K562 (cell line): ENCODE results near the gene TMEM271. TPM values are rescaled to one million over a fixed set of nuclear protein-coding genes. Genes with fewer than 3 reads are reported as not detected.

Source experiments
- ATAC-seq: fragments of 200-7000 bp; cut with Tn5 transposase; 3 replicates; pipeline ENCODE4 v1.9.1; 2020; ENCODE audit warnings: moderate library complexity
- BruUV-seq: library from RNA; stranded (reverse); fragments of 400-500 nt; replicated peaks from 2 replicates; lab custom pipeline; 2021; lab: Mats Ljungman, UMichigan
- CTCF ChIA-PET: fragments of 300-600 bp; formaldehyde crosslinking; extraction: SDS; loops from one replicate; lab custom pipeline; 2021; ENCODE audit warnings: low intra/inter-chr PET ratio; lab: Yijun Ruan, JAX
- POLR2A ChIA-PET: fragments of 300-600, 350-650 bp; sonication (Branson Sonifier 250); formaldehyde crosslinking; extraction: SDS; loops from one replicate; lab custom pipeline; 2021; ENCODE audit warnings: antibody characterized with exemption, inconsistent platforms; lab: Yijun Ruan, JAX
- DNase-seq, 4 experiments: peaks; one replicate each; pipeline versions ENCODE4 v3.0.0 to v3.0.0-alpha.2; 2011 to 2018; ENCODE audit warnings: low spot score in 3 of 4, mixed read lengths in 3 of 4; ENCODE audit errors: extremely low read depth in 1 of 4
- FAIRE-seq: peaks from 2 replicates; lab custom pipeline; 2011; peaks lifted over from hg19 to GRCh38; lab: Jason Lieb, UNC
- H2AFZ ChIP-seq: 2 replicates; pipeline ENCODE4 v1.6.0; 2011; ENCODE audit warnings: low read depth, low read length, control low read depth, inconsistent platforms
- H3K27ac ChIP-seq: fragments of 200-600 bp; 3 replicates; pipeline ENCODE4 v1.8.0; 2011; ENCODE audit warnings: low read depth, mild to moderate bottlenecking, control low read depth, inconsistent platforms, low read length, moderate library complexity, mixed read lengths; ENCODE audit errors: extremely low read depth
- H3K27me3 ChIP-seq, 2 experiments: fragments of 300-600 bp in 1 of 2; 2 replicates in 1 of 2; 3 replicates in 1 of 2; pipeline versions ENCODE4 v1.6.0 to v1.8.0; 2011; ENCODE audit warnings: inconsistent platforms in 2 of 2, low read length in 2 of 2, mild to moderate bottlenecking in 1 of 2, mixed read lengths in 1 of 2, moderate library complexity in 1 of 2; ENCODE audit not compliant: control insufficient read depth in 2 of 2, insufficient read depth in 2 of 2
- H3K36me3 ChIP-seq: fragments of 300-600 bp; 3 replicates; pipeline ENCODE4 v1.8.0; 2011; ENCODE audit warnings: mild to moderate bottlenecking, low read length, inconsistent platforms; ENCODE audit not compliant: control insufficient read depth, insufficient read depth
- H3K4me1 ChIP-seq, 2 experiments: fragments of 200-600 bp in 1 of 2; replicated peaks in 1 of 2; 2 replicates in 1 of 2; 3 replicates in 1 of 2; pipeline versions ENCODE4 v1.5.1 to v1.8.0; 2011; ENCODE audit warnings: inconsistent platforms in 2 of 2, low read length in 2 of 2, mild to moderate bottlenecking in 1 of 2, mixed read lengths in 1 of 2, moderate library complexity in 1 of 2; ENCODE audit not compliant: control insufficient read depth in 2 of 2, insufficient read depth in 2 of 2
- H3K4me2 ChIP-seq: 2 replicates; pipeline ENCODE4 v1.6.1; 2011; ENCODE audit warnings: low read length, control low read depth, inconsistent platforms, mixed read lengths; ENCODE audit not compliant: insufficient read depth
- H3K4me3 ChIP-seq: fragments of 200-600 bp; sonication (generic), shearing (Covaris generic); 2 replicates; pipeline ENCODE4 v1.5.1; 2016; ENCODE audit warnings: control low read depth, inconsistent platforms
- H3K79me2 ChIP-seq: fragments of 200-600 bp; 3 replicates; pipeline ENCODE4 v1.8.0; 2011; ENCODE audit warnings: low read length, inconsistent platforms; ENCODE audit not compliant: control insufficient read depth, insufficient read depth
- H3K9ac ChIP-seq, 2 experiments: 2 replicates each; pipeline versions ENCODE4 v1.6.0 to v1.6.1; 2011; ENCODE audit warnings: low read depth in 2 of 2, low read length in 2 of 2, control low read depth in 1 of 2, inconsistent platforms in 1 of 2, mild to moderate bottlenecking in 1 of 2, mixed read lengths in 1 of 2; ENCODE audit not compliant: insufficient read depth in 1 of 2
- H3K9me1 ChIP-seq: one replicate; pipeline ENCODE4 v1.6.0; 2011; ENCODE audit warnings: inconsistent platforms, mild to moderate bottlenecking, low read length, moderate library complexity; ENCODE audit not compliant: control insufficient read depth, insufficient read depth
- H3K9me3 ChIP-seq: replicated peaks from 2 replicates; pipeline ENCODE4 v1.5.1; 2011; ENCODE audit warnings: low read depth, low read length, inconsistent platforms; ENCODE audit not compliant: control insufficient read depth, insufficient read depth
- H4K20me1 ChIP-seq: replicated peaks from 2 replicates; pipeline ENCODE4 v1.6.1; 2011; ENCODE audit warnings: low read length, inconsistent platforms, mixed read lengths; ENCODE audit not compliant: control insufficient read depth, insufficient read depth
- CBX5 ChIP-seq: IDR thresholded peaks from 2 replicates; pipeline ENCODE4 v1.6.1; 2014; ENCODE audit warnings: low read depth, borderline replicate concordance
- DIDO1 ChIP-seq: fragments of 450-650 bp; IDR thresholded peaks from 2 replicates; pipeline ENCODE4 v1.6.1; 2016; ENCODE audit warnings: low read depth, missing biosample characterization, missing genetic modification characterization
- EHMT2 ChIP-seq: fragments of 450-650 bp; IDR thresholded peaks from 2 replicates; pipeline ENCODE4 v1.6.1; 2018; ENCODE audit warnings: antibody characterized with exemption
- KDM2B ChIP-seq: fragments of 250-450 bp; sonication (Bioruptor Pico); IDR thresholded peaks from 2 replicates; pipeline ENCODE4 v1.8.0; 2021; ENCODE audit warnings: mild to moderate bottlenecking, moderate library complexity
- LCOR ChIP-seq: sonication (generic); formaldehyde crosslinking; IDR thresholded peaks from 2 replicates; pipeline ENCODE4 v1.8.0; 2022; ENCODE audit warnings: mild to moderate bottlenecking, missing genetic modification reagents
- MIER1 ChIP-seq: fragments of 450-650 bp; IDR thresholded peaks from 2 replicates; pipeline ENCODE4 v1.6.1; 2016; ENCODE audit warnings: antibody characterized with exemption, mild to moderate bottlenecking, low read depth
- MYNN ChIP-seq, 2 experiments: sonication (generic); formaldehyde crosslinking in 1 of 2; IDR thresholded peaks; 2 replicates each; pipeline versions ENCODE4 v1.5.0 to v1.6.1; 2016 to 2020; ENCODE audit warnings: antibody characterized with exemption in 1 of 2, missing genetic modification reagents in 1 of 2
- NFATC3 ChIP-seq: fragments of 450-650 bp; IDR thresholded peaks from 2 replicates; pipeline ENCODE4 v1.6.1; 2017; ENCODE audit warnings: mild to moderate bottlenecking
- NFRKB ChIP-seq: fragments of 450-650 bp; IDR thresholded peaks from 2 replicates; pipeline ENCODE4 v1.6.1; 2016; ENCODE audit warnings: low read depth
- NR2C2 ChIP-seq, 2 experiments: fragments of 200-800 bp in 1 of 2; sonication (Bioruptor generic) in 1 of 2; sonication (generic) in 1 of 2; formaldehyde crosslinking in 1 of 2; IDR thresholded peaks; 2 replicates each; pipeline versions ENCODE4 v1.6.1 to v1.8.0; 2016 to 2022; ENCODE audit warnings: mild to moderate bottlenecking in 1 of 2, missing compliant biosample characterization in 1 of 2, missing genetic modification characterization in 1 of 2, missing genetic modification reagents in 1 of 2
- POLR2G ChIP-seq: fragments of 200-400 bp; formaldehyde crosslinking; IDR thresholded peaks from 2 replicates; pipeline ENCODE4 v1.6.1; 2017; ENCODE audit warnings: low read depth, mild to moderate bottlenecking, antibody characterized with exemption, low read length, moderate library complexity
- TAF1 ChIP-seq: IDR thresholded peaks from 2 replicates; pipeline ENCODE4 v1.6.1; 2011; ENCODE audit warnings: mild to moderate bottlenecking, low read length, moderate library complexity; ENCODE audit not compliant: insufficient read depth, control insufficient read depth, severe bottlenecking; ENCODE audit errors: extremely low read depth
- TAL1 ChIP-seq: fragments of 450-650 bp; IDR thresholded peaks from 2 replicates; pipeline ENCODE4 v1.6.1; 2016; ENCODE audit warnings: mild to moderate bottlenecking
- ZNF143 ChIP-seq: sonication (generic); formaldehyde crosslinking; IDR thresholded peaks from 2 replicates; pipeline ENCODE4 v1.9.0; 2022; ENCODE audit warnings: mild to moderate bottlenecking, missing genetic modification reagents
- ZNF589 ChIP-seq: fragments of 200-800 bp; sonication (Bioruptor generic); IDR thresholded peaks from 2 replicates; pipeline ENCODE4 v1.6.1; 2016; ENCODE audit warnings: low read depth, missing genetic modification characterization, missing compliant biosample characterization
- WGBS: fragments of 100-300 bp; shearing (Covaris generic); methylation state at CpG from one replicate; pipeline ENCODE4 v1.1.6; 2016; ENCODE audit warnings: low coverage, mixed read lengths; ENCODE audit not compliant: insufficient coverage; ENCODE audit errors: missing lambda C conversion rate; 5-methylcytosine and 5-hydroxymethylcytosine counted together
- in situ Hi-C: fragments of 300-500 bp; cut with MboI; formaldehyde crosslinking; loops from 4 replicates; pipeline ENCODE4 v1.15.0; 2018; ENCODE audit warnings: inconsistent platforms, mixed read lengths
- intact Hi-C: fragments of 100-400 bp; cut with micrococcal nuclease; formaldehyde crosslinking; loops from 2 replicates; pipeline ENCODE4 v1.14.2; 2022
- polyA plus RNA-seq, 8 experiments: library from polyadenylated mRNA; depleted of rRNA in 4 of 8; stranded (reverse) in 5 of 8; unstranded in 3 of 8; fragments of >200 nt; fragmentation: Nextera tagmentation in 2 of 8; fragmentation: Illumina TruSeq in 1 of 8; extraction: Ambion mirVana in 2 of 8; extraction: Trizol in 1 of 8; gene quantifications; 2 replicates each; pipeline versions ENCODE4 v1.2.1 to v1.2.3, GENCODE V29; 2011 to 2014; ENCODE audit warnings: inconsistent platforms in 1 of 8, missing spikeins in 1 of 8
- total RNA-seq, 7 experiments: library from RNA; depleted of rRNA in 6 of 7; stranded (reverse); fragments of >200 nt in 6 of 7; fragmentation: Illumina TruSeq in 2 of 7; extraction: Trizol in 2 of 7; gene quantifications; 2 replicates each; pipeline versions ENCODE4 v1.2.1 to v1.2.3, GENCODE V29; 2011 to 2021; ENCODE audit warnings: low replicate concordance in 1 of 7
- TF ChIP-seq, protein P1 (sequence below): fragments of 450-650 bp; IDR thresholded peaks from 2 replicates; pipeline ENCODE4 v1.6.1; 2016
- TF ChIP-seq, protein P2 (sequence below): fragments of 450-650 bp; IDR thresholded peaks from 2 replicates; pipeline ENCODE4 v1.6.1; 2016; ENCODE audit warnings: mild to moderate bottlenecking

TMEM271 gene
- total and polyA plus RNA-seq, 9 of the 15 experiments (the other 6 are each of a cell fraction or from before 2014, with no cell fraction given): not detected

DNA sequence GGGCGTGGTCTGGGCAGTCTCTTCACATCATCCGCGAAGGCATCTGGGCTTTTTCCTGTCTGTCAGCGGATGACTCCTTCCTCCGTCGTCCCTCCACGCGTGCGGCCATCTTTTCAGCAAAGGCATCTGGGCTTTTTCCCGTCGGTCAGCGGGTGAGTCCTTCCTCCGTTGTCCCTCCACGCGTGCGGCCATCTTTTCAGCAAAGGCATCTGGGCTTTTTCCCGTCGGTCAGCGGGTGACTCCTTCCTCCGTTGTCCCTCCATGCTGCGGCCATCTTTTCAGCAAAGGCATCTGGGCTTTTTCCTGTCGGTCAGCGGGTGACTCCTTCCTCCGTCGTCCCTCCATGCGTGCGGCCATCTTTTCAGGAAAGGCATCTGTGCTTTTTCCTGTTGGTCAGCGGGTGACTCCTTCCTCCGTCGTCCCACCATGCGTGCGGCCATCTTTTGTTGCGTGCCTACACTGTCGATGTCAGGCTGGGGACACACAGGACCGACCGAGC is 12.3 kb upstream of the TMEM271 start:
- Histone ChIP-seq H3K4me3 (peak overlapping the region; percentile 19; the same call in 1 of the 2 replicates), H3K27me3 (peaks cover 0 to 23% of the 10 kb centered on the region in 2 experiments; a peak in 2 of 5 replicates), H2AFZ (peak overlapping the region; percentile 93), H3K79me2 (no peaks in the 10 kb centered on the region), H3K9me1 (no peaks in the 10 kb centered on the region), H3K4me2 (peak overlapping the region; percentile 74), H3K27ac (no peak overlapping the region; the same call in 2 of the 3 replicates), H3K9me3 (peaks cover 5% of the 10 kb centered on the region), H3K4me1 (peaks cover 0 to 11% of the 10 kb centered on the region in 2 experiments; a peak in 3 of 5 replicates), H4K20me1 (no peaks in the 10 kb centered on the region), H3K36me3 (no peaks in the 10 kb centered on the region), H3K9ac (peak overlapping the region in 1 of 2 experiments; percentile 43; a peak in 2 of 4 replicates)
- in situ Hi-C loops (no loop called here), intact Hi-C loops (no loop called here)
- BruUV-seq: no TSS peak
- ChIA-PET POLR2A (interaction anchor here (0.5 to 1.7 kb wide), 2 partner anchors 13 to 238 kb away, joined by 3 to 6 read pairs; no protein-coding TSS in a partner anchor), CTCF (no interaction called here)
- WGBS: 6% methylated on average over 36 of the region's 36 CpGs
- DNase-seq (peak in 1 of 4 experiments; percentile 20), FAIRE-seq (peak; percentile 37), ATAC-seq (peak; percentile 78)
- TF ChIP-seq LCOR (CRISPR knock-in tag) (peak; percentile 39; the same call in 1 of the 2 replicates), ZNF143 (CRISPR knock-in tag) (peak; percentile 69), TAF1 (no peak), DIDO1 (tag) (peak; percentile 26; the same call in 1 of the 2 replicates), NFATC3 (no peak), POLR2G (peak; percentile 55), NR2C2 (CRISPR knock-in tag; IDR thresholded peaks at IDR 0.05) (no peak), NR2C2 (tag; IDR thresholded peaks at IDR 0.05) (peak; percentile 40; the same call in 1 of the 2 replicates), TAL1 (no peak), NFRKB (0 out of 2 replicates have a peak, but pooled peaks have one; percentile 34), MYNN (IDR thresholded peaks at IDR 0.05) (no peak), MYNN (CRISPR knock-in tag; IDR thresholded peaks at IDR 0.05) (no peak), KDM2B (CRISPR knock-in tag) (no peak), EHMT2 (peak; percentile 76), CBX5 (0 out of 2 replicates have a peak, but pooled peaks have one; percentile 11), MIER1 (no peak), ZNF589 (CRISPR knock-in tag) (0 out of 2 replicates have a peak, but pooled peaks have one; percentile 34)
- TF ChIP-seq, protein P1, sequence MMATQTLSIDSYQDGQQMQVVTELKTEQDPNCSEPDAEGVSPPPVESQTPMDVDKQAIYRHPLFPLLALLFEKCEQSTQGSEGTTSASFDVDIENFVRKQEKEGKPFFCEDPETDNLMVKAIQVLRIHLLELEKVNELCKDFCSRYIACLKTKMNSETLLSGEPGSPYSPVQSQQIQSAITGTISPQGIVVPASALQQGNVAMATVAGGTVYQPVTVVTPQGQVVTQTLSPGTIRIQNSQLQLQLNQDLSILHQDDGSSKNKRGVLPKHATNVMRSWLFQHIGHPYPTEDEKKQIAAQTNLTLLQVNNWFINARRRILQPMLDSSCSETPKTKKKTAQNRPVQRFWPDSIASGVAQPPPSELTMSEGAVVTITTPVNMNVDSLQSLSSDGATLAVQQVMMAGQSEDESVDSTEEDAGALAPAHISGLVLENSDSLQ: peak; percentile 48
- TF ChIP-seq, protein P2, sequence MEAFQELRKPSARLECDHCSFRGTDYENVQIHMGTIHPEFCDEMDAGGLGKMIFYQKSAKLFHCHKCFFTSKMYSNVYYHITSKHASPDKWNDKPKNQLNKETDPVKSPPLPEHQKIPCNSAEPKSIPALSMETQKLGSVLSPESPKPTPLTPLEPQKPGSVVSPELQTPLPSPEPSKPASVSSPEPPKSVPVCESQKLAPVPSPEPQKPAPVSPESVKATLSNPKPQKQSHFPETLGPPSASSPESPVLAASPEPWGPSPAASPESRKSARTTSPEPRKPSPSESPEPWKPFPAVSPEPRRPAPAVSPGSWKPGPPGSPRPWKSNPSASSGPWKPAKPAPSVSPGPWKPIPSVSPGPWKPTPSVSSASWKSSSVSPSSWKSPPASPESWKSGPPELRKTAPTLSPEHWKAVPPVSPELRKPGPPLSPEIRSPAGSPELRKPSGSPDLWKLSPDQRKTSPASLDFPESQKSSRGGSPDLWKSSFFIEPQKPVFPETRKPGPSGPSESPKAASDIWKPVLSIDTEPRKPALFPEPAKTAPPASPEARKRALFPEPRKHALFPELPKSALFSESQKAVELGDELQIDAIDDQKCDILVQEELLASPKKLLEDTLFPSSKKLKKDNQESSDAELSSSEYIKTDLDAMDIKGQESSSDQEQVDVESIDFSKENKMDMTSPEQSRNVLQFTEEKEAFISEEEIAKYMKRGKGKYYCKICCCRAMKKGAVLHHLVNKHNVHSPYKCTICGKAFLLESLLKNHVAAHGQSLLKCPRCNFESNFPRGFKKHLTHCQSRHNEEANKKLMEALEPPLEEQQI: no peak
